ENCODE results near the gene MTX2.
"Not testable (repeated sequence)": the region's sequence is repeated elsewhere in the genome, so short reads cannot be mapped to it uniquely, and the experiment has no call there.

Gene MTX2

DNA sequence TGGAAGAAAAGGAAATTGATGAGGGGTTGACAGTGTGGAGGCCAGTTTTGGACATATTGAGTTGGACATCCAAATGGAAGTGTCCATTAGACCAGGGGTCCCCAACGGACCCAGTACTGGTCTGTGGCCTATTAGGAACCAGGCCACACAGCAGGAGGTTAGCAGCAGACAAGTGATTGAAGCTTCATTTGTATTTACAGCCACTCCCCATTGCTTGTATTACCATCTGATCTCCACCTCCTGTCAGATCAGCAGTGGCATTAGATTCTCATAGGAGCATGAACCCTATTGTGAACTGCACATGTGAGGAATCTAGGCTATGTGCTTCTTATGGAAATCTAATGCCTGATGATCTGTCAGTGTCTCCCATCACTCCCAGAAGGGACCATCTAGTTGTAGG is 99.1 kb downstream of the MTX2 start:
- no peak overlapping the region for H3K27ac ChIP-seq
- DNase-seq (ENCODE audit: low read depth, low spot score) = no peak

GRCh38 chr2:176370467-176371171 is 101.4 kb downstream of the MTX2 start:
- DNase-seq (ENCODE audit: low read depth, low spot score) = no peak
- no peak overlapping the region for H3K27ac ChIP-seq

GRCh38 chr2:176373155-176373554 is 103.9 kb downstream of the MTX2 start:
- not testable (repeated sequence) for DNase-seq (ENCODE audit: low read depth, low spot score); H3K27ac ChIP-seq

DNA sequence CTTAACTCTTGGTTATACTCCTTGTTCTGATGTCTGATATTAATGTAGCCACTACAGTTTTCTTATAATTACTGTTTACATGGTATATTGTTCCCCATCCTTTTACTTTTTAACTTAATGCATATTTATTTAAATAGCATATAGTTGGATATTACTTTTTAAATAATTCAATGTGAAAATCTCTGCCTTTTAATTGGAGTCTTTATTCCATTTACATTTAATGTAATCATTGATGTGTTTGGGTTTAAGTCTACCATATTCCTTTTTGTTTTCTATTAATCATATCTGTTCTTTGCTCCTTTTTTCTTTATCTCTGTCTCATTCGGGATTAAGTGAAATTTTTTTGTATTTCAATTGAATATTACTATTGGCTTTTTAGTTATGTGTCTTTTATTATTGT is 109.1 kb downstream of the MTX2 start:
- no peak for DNase-seq (ENCODE audit: low read depth, low spot score)

DNA sequence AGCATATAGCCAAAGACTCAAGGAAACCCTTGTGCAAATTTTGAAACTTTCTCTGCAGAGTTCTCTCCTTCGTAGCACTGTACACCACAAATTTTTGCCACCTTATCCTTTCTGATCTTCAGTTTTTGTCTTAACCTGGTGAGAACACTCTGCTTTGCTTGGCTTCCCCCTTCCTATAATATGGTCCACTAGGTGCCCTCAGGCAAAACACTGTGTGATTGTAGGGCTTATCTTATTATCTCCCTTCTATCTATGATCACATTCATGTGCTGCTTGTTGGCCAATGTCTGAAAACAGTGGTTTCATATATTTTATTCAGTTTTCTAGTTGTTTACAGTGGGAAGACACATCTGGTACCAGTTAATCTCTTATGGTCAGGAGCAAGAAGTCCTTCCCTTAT is 111.1 kb downstream of the MTX2 start:
- no peak overlapping the region for H3K27ac ChIP-seq
- DNase-seq (ENCODE audit: low read depth, low spot score) = no peak

More for the DNA sequence above, 109.1 kb downstream of the MTX2 start:
- no peak overlapping the region for H3K27ac ChIP-seq

DNA sequence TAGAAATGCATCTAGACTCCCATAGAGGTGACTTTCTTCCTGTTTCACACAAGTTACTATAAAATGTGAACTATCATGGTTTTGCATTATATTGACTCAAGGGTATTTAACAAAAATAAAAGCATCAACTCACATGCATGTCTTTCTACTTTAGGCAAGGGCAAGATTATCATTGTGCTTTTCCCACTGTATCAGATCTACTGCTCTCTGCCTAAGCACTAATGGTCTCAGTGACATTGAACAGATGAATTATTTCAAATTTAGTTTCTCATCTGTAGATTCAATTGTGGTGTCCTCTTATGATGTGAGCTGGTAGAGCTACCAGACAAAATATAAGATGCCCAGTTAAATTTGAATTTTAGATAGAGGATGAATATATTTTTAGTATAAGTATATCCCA is 113.9 kb downstream of the MTX2 start:
- no peak for DNase-seq (ENCODE audit: low read depth, low spot score)
- H3K27ac ChIP-seq = no peak overlapping the region

DNA sequence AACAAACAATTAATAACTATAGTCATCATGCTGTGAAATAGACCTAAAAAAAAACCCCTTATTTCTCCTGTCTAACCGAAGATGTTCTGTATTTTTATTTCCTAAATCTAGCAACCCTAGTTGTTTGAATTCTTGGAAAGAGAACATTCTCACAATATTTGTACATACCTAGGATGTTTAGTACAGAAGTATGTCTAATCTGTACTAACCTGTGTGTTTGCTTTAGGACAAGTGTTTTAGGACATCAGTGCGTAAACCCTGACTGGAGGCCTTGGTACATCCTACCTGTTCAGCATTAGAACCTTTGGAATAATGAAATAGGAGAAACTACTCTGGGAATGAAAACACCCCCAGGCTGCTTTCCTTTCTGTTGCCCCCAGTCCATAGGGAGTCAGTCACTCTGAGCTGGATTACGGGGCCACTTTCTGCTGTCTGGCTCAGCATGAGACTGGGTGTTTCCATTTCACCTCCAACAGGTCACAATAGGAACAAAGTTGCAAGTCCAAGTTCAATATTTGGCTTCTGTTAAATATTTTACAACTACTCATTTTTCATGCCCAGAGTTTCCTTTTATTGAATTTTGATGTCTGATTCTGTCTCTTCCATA is 114.7 kb downstream of the MTX2 start:
- no peak for DNase-seq (ENCODE audit: low read depth, low spot score)
- H3K27ac ChIP-seq = no peak overlapping the region

DNA sequence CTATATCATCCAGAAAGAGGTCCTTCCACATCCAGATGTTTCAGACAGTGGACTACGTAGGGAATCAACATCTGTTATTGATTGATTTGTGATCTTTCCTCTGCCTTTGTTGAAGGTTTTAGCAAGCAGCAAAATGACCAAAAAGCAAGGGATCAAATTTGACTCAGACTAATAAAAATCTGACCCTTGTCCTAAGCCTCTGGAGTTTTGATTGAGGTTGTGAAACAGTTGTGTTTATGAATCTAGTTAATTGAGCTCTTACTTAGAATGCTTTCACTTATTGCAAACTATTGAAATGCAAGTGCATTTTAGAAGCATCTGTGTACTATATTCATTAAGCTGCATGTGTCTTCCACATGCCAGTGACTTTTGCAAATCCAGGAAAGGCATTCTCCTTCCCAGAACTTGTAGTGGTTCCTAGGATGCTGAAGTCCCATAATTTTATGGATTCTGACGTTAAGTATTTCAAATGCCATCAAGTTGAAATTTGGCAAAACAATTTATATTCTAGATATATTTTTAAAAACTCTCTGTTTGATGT is 116.0 kb downstream of the MTX2 start:
- DNase-seq (ENCODE audit: low read depth, low spot score) = no peak

DNA sequence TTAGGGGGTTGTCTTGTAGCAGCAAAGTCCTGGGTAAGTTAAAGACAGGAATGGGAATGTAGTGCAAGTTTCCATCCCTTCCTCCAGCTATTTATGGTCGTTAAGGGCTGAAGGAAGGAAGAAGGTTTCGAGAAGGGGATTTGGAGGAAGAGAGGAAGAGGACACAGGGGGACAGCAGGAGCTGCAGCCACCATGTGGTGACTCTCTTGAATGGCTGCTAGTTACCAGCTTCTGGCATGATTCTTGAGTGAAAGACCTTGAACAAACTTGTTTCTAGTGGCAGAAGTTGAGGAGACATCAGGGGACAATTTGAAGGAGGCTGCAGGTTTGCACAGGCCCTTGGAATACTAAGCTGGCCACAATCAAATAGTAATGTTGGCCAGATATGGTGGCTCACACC is 116.6 kb downstream of the MTX2 start:
- H3K27ac ChIP-seq = no peak overlapping the region
- no peak for DNase-seq (ENCODE audit: low read depth, low spot score)

More for the DNA sequence above, 116.0 kb downstream of the MTX2 start:
- H3K27ac ChIP-seq = no peak overlapping the region

All from epithelial cell of prostate (primary cell).